Right lobe of liver (tissue), 4 donors: Measurements from ENCODE around the gene MAPK6.

Experiments used
- POLR2A ChIP-seq: fragments of 450-650 bp; IDR thresholded peaks from one replicate; pipeline ENCODE4 v1.6.1; 2017; ENCODE audit warnings: antibody characterized with exemption, mild to moderate bottlenecking
- TF ChIP-seq, protein P1 (sequence below), 4 donors: fragments of 200-600 bp in 3 of 4; fragments of 450-650 bp in 1 of 4; IDR thresholded peaks; one replicate each; pipeline versions ENCODE4 v1.5.1 to v1.8.0; 2016 to 2022; ENCODE audit warnings: antibody characterized with exemption in 4 of 4, mild to moderate bottlenecking in 2 of 4
- donor health status: DM: no; HTN: no; CAD: no.
- donor health status: DM: no; HTN: no; CAD: no.
- donor health status: DM: no; HTN: yes; CAD: no.

- TF ChIP-seq POLR2A, result no peak
- TF ChIP-seq, protein P1, sequence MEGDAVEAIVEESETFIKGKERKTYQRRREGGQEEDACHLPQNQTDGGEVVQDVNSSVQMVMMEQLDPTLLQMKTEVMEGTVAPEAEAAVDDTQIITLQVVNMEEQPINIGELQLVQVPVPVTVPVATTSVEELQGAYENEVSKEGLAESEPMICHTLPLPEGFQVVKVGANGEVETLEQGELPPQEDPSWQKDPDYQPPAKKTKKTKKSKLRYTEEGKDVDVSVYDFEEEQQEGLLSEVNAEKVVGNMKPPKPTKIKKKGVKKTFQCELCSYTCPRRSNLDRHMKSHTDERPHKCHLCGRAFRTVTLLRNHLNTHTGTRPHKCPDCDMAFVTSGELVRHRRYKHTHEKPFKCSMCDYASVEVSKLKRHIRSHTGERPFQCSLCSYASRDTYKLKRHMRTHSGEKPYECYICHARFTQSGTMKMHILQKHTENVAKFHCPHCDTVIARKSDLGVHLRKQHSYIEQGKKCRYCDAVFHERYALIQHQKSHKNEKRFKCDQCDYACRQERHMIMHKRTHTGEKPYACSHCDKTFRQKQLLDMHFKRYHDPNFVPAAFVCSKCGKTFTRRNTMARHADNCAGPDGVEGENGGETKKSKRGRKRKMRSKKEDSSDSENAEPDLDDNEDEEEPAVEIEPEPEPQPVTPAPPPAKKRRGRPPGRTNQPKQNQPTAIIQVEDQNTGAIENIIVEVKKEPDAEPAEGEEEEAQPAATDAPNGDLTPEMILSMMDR (IDR thresholded peaks at IDR 0.05), result no peak
Measured at GRCh38 chr15:52042051-52042851, 23.2 kb downstream of the MAPK6 start.
